HG03520 (cell line): ENCODE measurements around the gene GNG7.

Experiments
- ATAC-seq: cut with Tn5 transposase; IDR thresholded peaks from one replicate; pipeline ENCODE4 v1.9.1; 2021; ENCODE audit warnings: mild to moderate bottlenecking, moderate library complexity; ENCODE audit not compliant: unreplicated experiment

Gene GNG7

DNA sequence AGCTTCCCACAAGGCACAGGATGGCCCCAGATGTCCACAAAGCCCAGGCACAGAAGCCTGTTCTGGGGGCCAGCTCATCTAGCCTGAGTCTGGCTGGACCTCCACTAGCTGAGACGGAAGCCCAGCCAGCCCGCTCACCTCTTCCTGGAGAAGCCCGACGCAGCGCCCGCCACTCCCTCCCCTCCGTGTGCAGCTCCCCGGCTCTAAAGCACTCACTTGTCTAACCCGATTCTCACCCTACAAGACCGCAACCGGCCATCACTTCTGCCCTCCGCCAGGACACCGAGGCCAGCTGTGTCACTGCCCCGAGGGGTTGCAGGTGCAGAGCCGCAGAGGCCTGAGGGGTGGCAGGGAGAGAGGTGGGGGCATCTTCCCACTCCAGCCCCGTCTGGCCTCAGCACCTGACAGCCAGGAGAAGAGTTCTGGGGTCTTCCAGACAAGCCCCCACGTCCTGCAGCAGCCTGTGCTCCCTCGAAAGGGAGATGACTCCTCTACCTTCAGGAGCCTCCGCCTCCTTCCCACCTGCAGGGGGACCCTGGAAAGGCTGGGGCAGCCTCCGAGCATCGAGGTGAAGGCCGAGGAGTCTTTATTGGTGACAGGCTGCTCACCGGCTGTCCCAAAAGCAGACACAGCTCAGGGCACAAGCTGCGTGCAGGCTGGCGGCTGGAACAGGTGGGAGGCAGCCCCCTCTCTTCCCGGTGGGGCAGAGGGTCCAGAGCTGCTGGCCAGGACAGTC, 24.6 kb upstream of the GNG7 start:
- ATAC-seq: no peak

GRCh38 chr19:2726160-2726855, 23.8 kb upstream of the GNG7 start:
- no peak for ATAC-seq

- ATAC-seq: no peak
These were observed 21.7 kb upstream of the GNG7 start for GRCh38 chr19:2724148-2724557.

DNA sequence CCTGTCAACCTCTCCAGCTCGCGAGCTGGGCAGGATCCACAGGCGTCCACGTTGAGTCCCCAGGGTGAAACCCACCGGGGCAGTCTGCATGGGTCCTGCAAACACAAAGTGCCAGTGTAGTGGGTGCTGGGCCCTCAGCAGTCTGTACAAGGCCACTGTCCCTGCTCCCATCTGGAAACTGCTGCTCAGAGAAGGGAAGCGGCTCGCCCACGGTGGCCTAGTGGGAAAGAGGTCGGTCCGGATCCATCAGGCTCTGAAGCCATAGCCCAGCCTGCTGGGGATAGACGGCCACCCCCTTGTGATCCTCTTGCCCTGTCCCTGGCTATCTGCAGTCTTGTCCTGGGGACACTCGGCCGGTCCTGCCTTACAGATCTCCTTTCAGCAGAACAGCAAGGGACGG, 21.3 kb upstream of the GNG7 start:
- ATAC-seq: no peak

- ATAC-seq: no peak
These were observed 20.8 kb upstream of the GNG7 start for GRCh38 chr19:2723345-2723715.

- ATAC-seq: no peak
These were observed 20.2 kb upstream of the GNG7 start for GRCh38 chr19:2722541-2723344.

- ATAC-seq: no peak
These were observed 19.4 kb upstream of the GNG7 start for GRCh38 chr19:2721570-2722540.

GRCh38 chr19:2720777-2721569, 18.5 kb upstream of the GNG7 start, which contains the start of gene DIRAS1:
Gene DIRAS1, minus strand, starts transcription at chr19:2721372. Its CDS starts 3,566 bp downstream, at chr19:2717806.
- ATAC-seq: no peak

DNA sequence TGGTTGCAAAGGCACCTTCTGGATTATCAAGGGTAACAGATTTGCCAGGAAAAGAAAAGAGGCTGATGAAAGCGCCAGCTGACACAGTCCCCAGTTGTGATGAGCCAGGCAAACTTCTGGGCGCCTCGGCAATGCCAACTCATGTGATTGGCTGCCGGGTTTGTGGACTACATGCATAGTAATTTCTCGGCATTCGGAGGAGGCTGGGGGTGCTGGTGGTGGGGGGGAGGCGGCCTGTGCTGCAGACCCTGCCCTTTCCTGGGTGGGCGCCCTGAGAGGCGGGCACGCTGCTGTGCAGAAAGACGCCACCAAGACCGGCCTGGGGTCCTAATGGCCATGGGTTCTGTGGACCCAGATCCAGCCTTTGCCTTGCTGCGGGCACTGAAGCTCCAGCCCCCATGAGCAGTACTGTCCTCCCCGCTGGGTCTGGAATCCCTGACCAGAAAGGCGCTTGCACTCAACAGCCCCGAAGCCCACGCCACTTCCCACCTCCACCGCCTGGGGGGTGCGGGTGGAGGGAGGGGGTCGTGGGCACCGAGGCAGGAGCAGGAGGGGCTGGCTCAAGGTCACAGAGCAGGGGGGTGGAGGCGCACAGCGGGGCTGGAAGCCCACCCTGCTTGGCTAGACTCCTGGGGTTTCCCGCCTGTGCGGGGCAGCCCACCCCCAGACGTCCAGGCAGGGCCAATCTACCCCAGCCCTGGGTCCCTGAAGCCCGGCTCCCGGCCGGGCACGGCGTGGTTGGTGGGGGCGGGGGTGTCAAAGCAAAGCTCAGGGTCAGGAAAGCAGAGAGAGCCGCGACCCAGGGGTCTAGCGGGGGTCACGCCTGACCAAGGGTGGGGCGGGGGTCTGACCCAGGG, 17.7 kb upstream of the GNG7 start:
- ATAC-seq: no peak

GRCh38 chr19:2719232-2719735, 16.8 kb upstream of the GNG7 start:
- no peak for ATAC-seq

- ATAC-seq: no peak
These were observed 15.4 kb upstream of the GNG7 start for GRCh38 chr19:2717638-2718541.

- no peak for ATAC-seq
These were observed 14.5 kb upstream of the GNG7 start for GRCh38 chr19:2716722-2717637.

GRCh38 chr19:2716275-2716650, 13.8 kb upstream of the GNG7 start:
- ATAC-seq: no peak

DNA sequence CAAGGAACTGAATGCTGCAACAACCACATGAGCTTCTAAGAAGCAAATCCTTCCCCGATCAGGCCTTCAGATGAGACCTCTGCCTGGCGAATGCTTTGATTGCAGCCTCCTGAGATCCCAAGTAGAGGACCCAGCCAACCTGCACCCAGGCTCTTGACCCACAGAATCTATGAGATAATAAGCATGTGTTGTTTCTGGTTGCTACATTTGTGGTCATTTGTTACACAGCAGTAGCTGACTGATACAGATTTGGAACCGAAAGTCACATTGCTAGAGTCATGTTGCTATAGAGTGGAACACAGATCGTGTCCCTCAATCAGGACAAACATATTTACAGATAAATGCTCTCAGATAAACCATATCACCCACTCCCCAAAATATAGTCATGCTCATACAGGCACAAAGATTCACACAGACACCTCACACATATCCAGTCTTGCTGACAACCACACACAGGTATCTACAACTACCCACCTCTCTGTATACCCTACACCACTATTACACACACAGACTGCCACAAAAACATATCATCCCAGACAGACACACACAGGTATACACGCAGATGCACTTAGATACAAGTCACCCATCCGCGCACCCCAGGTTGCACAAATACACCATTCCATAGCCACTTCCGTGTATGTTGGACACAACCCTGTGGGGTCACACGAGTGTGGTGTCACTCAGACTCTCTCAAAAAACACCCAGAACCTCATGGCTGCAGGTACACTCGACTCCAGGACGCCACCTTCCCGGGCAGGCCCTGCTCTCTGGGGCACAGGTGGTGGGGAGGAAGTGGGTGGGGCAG, 13.2 kb upstream of the GNG7 start:
- no peak for ATAC-seq

DNA sequence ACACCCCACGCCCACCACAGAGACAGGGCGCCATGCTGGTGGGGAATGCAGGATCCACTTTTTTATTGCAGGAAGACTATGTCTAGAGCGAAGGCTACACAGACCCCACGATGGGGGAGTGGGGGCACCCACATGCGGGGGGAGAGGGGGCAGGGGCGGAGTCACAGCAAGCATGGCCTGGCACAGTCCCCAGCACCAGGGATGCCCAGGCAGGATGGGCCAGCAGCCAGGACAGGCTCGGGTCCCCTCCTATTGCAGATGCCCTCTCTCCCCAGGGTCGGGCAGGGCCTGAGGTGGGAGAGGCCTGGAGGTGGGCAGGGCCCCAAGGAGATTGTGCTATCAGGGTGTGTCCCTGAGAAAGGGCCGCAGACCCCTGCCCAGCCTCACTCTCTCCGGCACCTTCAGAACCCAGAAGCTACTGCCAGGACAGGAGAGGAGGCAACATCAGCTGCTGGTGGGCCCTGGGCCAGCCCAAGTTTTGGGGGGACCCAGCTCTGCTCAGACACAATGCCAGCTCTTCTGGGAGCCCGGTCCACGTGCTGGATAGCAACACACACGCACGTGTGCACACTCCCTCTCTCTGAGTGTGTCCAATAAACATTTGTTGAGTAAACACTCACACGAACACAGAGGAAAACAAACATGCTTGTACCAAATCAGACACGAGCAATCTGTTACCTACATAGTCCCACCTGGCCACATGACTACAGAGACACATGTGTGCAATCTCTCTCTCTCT, 12.2 kb upstream of the GNG7 start:
- no peak for ATAC-seq
